Brain pericyte (primary cell): ENCODE results near the gene ZDHHC3.
"Not testable (repeated sequence)": the region's sequence is repeated elsewhere in the genome, so short reads cannot be mapped to it uniquely, and the experiment has no call there.

Experiments used
- DNase-seq: peaks from one replicate; pipeline ENCODE4 v3.0.0-alpha.2; 2012; ENCODE audit warnings: low read depth, low spot score

The ZDHHC3 gene

DNA sequence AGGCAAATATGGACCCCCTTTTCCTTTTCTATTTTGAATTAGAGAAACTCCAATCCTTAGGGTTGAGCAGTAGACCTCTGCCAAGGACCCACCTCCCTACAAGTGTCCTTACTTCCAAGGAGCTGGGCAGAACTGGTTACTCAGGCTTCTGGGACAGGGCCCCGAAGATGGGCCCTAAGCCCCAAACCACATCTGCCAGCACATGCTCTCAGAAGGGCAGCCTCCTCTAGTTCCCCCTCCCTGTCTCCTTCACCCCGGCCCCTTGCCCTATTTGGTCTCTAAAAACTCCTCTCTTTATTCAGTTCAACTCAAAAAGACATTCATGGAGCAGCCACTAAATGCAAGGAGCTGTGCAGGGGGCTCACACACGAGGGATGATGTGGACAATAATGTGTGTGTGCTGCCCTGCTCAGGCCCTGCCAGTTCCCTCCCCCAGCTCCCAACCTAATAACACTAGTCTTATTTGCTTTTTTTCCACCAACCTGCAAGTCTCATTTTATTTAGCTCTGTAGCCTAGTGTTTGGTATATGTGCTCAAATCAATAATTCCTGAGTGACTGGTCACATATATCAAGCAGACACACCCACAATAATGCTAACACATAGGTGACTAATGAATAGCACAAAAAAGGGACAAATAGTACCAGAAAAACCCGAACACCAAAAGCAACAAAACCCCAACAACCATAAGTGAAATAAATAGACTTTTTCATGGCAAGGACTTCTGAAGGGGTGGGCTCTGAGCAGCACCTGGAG lies 12.2 kb downstream of the ZDHHC3 start:
- no peak for DNase-seq

- no peak for DNase-seq
These were observed 13.2 kb downstream of the ZDHHC3 start for GRCh38 chr3:44962621-44963393.

DNA sequence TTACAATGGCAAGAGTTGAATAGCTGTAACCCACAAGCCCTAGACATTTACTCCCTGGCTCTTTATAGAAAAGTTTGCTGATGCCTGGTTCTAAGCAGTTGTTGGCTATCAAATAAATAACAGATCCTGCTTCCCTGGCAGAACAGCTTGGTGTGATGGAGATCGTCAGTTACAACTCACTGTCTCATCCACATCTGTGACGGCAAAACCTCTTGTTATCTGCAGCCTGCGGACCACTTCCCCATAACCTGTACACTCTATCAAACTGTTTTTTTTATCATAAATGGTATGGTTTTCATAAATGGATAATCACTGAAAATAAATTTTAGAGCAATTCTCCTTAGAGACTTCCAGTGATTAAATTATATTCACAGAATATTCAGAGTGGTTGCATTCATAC lies 14.1 kb downstream of the ZDHHC3 start:
- no peak for DNase-seq

DNA sequence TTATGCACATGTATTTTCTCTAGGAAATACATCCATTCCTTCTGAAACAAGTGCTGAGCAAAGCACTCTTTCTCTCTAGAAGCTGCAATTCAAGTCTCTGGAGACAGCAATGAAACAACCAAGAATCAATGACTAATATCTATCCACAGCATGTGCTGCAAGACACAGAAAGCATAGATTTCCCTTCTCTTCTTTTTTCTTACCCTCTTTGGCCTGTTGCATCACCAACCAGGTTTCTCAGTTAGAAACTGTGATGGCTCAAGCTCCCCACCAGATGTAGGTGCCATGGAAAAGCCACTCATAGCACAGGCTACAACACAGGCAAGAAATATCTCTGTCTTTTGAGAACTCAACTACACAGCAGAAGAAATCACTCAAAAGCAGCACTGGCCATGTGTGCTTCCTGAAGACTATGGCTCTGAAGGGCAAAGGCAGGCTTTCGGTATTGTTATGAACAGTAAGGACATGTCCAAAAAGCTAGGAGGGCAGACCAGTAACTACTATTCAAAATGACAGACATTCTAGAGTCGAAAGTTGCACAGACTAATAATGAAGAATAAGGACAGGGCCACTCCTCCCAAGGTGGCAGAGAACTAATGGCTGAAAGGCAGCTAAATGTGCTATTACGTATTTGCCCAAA lies 15.5 kb downstream of the ZDHHC3 start:
- no peak for DNase-seq

DNA sequence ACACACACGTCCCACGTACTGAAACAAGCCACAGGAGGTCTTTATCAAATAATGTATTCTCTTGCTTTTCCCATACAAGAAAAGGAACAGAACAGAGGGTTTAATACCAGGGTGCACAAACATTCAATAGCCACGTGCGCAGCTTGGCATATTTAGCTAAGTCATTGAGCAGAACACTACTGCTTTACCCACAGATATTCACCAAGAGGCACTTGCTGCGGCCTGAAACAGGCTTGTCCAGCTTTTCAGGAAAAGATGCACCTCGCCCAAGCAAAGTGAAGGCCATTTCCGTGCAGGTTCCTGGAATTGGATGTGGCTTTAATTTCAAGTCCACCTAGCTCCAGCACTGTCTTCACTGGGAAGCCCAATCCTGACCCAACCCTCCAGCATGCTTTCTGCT lies 17.6 kb downstream of the ZDHHC3 start:
- no peak for DNase-seq

- no peak for DNase-seq
These were observed 18.0 kb downstream of the ZDHHC3 start for GRCh38 chr3:44957986-44958385.

DNA sequence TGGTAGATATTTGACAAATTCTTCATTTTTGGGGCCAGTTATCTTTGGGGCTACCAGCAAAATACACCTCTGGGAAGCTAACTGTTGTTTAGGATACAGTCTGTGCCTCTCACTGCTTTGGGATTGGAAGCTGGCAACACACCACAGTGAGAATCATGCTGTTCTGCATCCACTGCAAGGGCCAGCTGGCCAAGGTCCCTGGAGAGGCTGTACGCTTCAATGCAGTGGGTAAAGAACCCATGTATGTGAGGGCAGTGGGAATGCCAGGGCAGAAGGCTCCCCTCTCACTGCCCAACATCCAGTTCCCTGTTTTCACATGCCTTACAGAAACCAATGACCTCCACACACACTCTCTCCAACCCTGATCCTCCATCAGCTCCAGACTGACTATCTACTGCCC lies 20.1 kb downstream of the ZDHHC3 start:
- DNase-seq = no peak

DNA sequence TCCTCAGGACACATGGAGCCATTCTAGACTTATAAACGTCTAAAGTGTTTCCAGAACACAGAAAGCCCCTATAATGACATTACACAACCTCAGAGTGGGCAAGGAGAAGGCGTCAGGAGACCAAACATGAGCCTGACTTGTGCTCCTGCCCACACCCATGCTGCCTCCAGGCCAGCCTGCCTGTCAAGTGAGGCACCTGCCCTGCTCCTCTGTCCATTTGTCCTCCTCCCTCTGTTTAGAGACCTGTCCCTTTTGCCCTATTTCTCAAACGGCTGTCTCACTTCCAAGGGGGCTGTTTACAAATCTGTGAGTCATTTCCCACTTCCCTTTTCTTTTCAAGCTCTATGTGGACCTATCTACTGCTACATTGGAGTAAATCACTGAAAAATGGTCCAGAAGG lies 21.0 kb downstream of the ZDHHC3 start:
- DNase-seq = no peak

DNA sequence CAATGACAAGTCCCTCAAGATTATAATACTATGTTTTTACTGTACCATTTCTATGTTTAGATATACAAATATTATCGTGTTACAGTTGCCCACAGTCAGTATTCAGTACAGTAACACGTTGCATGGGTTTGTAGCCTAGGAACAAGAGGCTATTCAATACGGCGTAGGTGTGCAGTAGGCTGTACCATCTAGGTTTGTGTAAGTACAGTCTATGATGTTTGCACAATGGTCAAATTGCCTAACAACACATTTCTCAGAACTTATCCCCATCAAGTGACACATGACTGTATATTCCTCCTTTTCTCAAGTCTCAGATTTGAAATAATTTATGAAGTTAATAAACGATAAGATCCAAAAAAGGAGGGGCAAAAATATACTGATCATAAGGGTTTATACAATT lies 21.7 kb downstream of the ZDHHC3 start:
- DNase-seq = no peak

GRCh38 chr3:44952689-44953088 lies 23.3 kb downstream of the ZDHHC3 start:
- DNase-seq = no peak

DNA sequence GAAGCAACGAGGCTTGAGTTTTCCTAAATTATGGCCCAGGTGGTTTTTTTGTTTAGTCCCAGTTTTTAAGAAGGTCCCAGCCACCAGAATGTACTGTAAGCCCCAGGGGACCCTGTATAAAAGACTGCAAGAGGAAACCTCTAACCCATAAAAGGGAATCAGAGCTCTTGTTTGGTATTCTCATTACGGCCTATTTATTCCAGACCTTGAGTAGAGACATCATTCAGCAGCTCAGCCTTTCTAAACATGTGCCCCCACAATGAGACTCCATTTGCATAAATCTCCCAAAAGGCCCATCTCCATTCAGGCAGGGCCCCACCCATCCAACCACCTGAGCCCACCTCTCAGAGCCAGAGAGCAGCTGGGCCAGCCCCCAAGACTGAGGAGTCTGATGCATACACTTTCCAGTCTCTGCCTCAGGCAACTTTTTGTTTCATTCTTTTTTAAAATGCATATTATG lies 25.7 kb downstream of the ZDHHC3 start:
- no peak for DNase-seq

GRCh38 chr3:44949770-44950169 lies 26.2 kb downstream of the ZDHHC3 start:
- DNase-seq = not testable (repeated sequence)

- DNase-seq = no peak
These were observed 27.7 kb downstream of the ZDHHC3 start for GRCh38 chr3:44948239-44948638.

- DNase-seq = no peak
These were observed 33.6 kb downstream of the ZDHHC3 start for GRCh38 chr3:44942202-44942921.

- DNase-seq = no peak
These were observed 36.4 kb downstream of the ZDHHC3 start for GRCh38 chr3:44939581-44940036.

GRCh38 chr3:44932986-44933944 lies 42.7 kb downstream of the ZDHHC3 start:
- DNase-seq = no peak

DNA sequence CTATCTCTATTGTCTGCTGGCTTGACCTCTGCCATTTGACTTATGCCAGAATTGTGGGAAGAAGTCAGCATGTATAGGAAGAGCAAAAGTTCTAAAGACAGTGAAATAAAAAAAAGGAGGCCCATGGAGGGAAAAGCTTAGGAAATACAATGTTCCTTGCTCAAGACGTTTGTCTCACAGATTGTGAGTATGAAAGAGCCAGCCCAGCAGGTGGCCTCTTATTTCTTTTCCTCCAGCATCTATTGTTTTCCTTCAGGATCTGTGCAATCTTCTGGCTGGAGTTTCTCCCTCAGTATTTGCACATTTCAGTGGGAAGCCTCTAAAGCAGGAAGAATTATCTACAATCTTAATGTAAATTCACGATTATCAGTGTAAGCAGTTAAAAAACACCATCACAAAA lies 43.7 kb downstream of the ZDHHC3 start:
- DNase-seq = no peak

GRCh38 chr3:44931791-44932190 lies 44.2 kb downstream of the ZDHHC3 start:
- DNase-seq = no peak

GRCh38 chr3:44930911-44931310 lies 45.1 kb downstream of the ZDHHC3 start:
- no peak for DNase-seq

DNA sequence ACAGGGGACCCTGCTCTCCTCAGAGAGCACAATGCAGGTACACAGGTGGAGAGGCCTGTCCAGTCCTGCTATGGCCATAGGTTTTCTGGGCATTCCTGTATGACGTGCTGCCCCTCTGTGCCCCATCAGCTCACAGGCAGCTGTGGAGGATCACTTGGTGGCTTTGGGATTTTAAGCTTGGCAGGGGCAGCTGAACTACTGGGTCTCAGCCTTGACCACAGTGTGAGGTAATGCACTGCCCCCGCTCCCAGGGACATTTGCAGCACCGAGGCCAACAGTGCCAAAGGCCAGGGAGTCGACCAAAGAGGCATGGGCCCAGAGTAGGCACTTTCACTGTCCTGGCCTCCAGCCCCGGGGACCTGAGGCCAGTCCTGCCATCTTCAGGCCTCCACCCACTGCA lies 46.2 kb downstream of the ZDHHC3 start:
- DNase-seq = no peak

GRCh38 chr3:44927371-44927770 lies 48.6 kb downstream of the ZDHHC3 start:
- DNase-seq = no peak
